ENCODE data around the gene ACBD5. TPM values are rescaled to one million over a fixed set of nuclear protein-coding genes. Genes with fewer than 3 reads are reported as not detected.
"Not testable (repeated sequence)": the region's sequence is repeated elsewhere in the genome, so short reads cannot be mapped to it uniquely, and the experiment has no call there.

The ACBD5 gene
- total and polyA plus RNA-seq, 7 donors: 11.5 to 36.8 (median 19.6) TPM

DNA sequence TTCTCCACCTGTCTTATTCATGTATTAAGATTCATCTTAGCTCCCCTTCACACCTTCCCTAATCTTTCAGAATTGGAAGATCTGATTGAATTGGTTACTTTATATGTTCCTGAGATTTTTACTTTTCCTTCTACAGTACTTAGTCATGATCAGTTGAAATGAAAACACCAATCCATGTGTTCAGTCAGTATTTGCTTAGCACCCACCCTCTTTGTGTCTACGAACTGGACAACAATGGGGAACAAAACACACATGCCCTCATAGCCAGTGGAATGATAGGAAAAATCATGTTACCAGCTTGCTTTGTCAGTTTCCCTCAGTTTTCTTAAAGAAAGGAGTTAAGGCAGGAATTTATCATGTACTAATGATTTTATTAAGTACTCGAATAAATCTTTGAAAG, 83.4 kb downstream of the ACBD5 start:
- 60 to 79% methylated on average over 2 of the region's 2 CpGs for WGBS, 2 donors

DNA sequence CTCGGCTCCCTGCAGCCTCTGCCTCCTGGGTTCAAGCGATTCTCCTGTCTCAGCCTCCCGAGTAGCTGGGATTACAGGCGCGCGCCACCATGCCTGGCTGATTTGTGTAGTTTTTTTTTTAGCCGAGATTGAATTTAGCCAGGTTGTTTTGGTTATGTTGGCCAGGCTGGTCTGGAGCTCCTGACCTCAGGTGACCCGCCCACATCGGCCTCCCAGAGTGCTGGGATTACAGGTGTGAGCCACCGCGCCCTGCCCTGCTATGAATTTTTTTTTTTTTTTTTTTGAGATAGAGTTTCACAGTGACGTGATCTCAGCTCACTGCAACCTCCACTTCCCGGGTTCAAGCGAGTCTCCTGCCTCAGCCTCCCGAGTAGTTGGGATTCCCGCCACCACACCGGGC, 84.0 kb downstream of the ACBD5 start:
- intact Hi-C loops (cut with DNase I); H3K27me3 ChIP-seq; H3K9me3 ChIP-seq; DNase-seq: not testable (repeated sequence)
- Histone ChIP-seq H3K4me3 (peak overlapping the region in 2 of 4 donors; percentile 89 to 90), H3K27ac (peak overlapping the region; percentile 98 to 100 (median 98)), H3K4me1 (peaks cover 0 to 37% (median 23%) of the 10 kb centered on the region in 4 donors), H3K36me3 (peaks cover 0 to 27% (median 5%) of the 10 kb centered on the region in 4 donors)
- WGBS, 2 donors: 64 to 83% methylated on average over 17 of the region's 17 CpGs

More for the DNA sequence above, 83.4 kb downstream of the ACBD5 start:
- Histone ChIP-seq H3K4me3 (no peak overlapping the region), H3K9me3 (no peaks in the 10 kb centered on the region), H3K36me3 (peaks cover 0 to 32% (median 7%) of the 10 kb centered on the region in 4 donors), H3K27ac (no peak overlapping the region), H3K4me1 (peaks cover 0 to 33% (median 21%) of the 10 kb centered on the region in 4 donors), H3K27me3 (no peaks in the 10 kb centered on the region)
- DNase-seq: no peak
- no peak for TF ChIP-seq POLR2AphosphoS5 (IDR thresholded peaks at IDR 0.05)
- no peak for TF ChIP-seq POLR2A (IDR thresholded peaks at IDR 0.05)
- TF ChIP-seq, protein P1, sequence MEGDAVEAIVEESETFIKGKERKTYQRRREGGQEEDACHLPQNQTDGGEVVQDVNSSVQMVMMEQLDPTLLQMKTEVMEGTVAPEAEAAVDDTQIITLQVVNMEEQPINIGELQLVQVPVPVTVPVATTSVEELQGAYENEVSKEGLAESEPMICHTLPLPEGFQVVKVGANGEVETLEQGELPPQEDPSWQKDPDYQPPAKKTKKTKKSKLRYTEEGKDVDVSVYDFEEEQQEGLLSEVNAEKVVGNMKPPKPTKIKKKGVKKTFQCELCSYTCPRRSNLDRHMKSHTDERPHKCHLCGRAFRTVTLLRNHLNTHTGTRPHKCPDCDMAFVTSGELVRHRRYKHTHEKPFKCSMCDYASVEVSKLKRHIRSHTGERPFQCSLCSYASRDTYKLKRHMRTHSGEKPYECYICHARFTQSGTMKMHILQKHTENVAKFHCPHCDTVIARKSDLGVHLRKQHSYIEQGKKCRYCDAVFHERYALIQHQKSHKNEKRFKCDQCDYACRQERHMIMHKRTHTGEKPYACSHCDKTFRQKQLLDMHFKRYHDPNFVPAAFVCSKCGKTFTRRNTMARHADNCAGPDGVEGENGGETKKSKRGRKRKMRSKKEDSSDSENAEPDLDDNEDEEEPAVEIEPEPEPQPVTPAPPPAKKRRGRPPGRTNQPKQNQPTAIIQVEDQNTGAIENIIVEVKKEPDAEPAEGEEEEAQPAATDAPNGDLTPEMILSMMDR (IDR thresholded peaks at IDR 0.05): no peak
- TF ChIP-seq EP300 (IDR thresholded peaks at IDR 0.05): no peak
- intact Hi-C loops (cut with DNase I): no loop called here

DNA sequence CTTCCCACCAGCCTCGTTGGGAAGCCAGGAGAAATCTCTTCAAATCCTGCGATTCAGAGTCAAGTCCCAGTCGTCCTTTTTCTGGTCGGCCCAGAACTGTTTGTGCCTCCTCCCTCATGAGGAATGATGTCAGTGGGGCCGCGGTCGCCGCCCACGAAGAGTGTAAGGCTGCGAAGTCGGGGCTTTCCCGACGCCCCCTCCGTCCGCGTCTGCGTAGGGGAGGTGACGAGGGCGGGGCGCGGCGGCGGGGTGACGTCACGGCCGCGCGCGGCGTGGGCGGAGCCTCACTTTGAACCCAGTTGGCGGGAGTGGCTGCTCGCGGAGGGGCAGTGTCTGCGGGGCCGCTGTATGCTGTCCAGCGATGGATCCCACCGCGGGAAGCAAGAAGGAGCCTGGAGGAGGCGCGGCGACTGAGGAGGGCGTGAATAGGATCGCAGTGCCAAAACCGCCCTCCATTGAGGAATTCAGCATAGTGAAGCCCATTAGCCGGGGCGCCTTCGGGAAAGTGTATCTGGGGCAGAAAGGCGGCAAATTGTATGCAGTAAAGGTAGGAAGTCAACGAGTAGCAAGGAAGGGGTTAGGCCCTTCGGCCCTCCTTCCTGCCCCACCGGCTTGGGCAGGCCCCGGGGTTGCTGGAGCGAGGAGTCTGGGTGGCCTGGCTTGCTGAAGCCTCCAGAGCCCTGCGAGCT, 85.4 kb downstream of the ACBD5 start, which contains the start of gene MASTL:
MASTL (plus strand) TSS at position 287 of the 689 bp plus-strand sequence; CDS start at position 362, 75 bp downstream.
- peak in 2 of 4 donors; percentile 27 to 52 for TF ChIP-seq EP300 (IDR thresholded peaks at IDR 0.05)
- TF ChIP-seq, protein P1 (IDR thresholded peaks at IDR 0.05): no peak
- peak; percentile 97 to 99 (median 98) for TF ChIP-seq POLR2AphosphoS5 (IDR thresholded peaks at IDR 0.05)
- peak; percentile 91 to 93 for TF ChIP-seq POLR2A (IDR thresholded peaks at IDR 0.05)
- Histone ChIP-seq H3K4me3 (peak within 1 kb of the TSS; percentile 69 to 90 (median 87)), H3K27me3 (no peaks in the 10 kb centered on the region), H3K27ac (peak within 1 kb of the TSS; percentile 98 to 100 (median 98)), H3K36me3 (peaks cover 0 to 14% (median 5%) of the 10 kb centered on the region in 4 donors), H3K9me3 (no peaks in the 10 kb centered on the region), H3K4me1 (peaks cover 0 to 40% (median 24%) of the 10 kb centered on the region in 4 donors)
- peak; percentile 97 for DNase-seq
- 0% methylated on average over 55 of the region's 55 CpGs for WGBS, 2 donors
- intact Hi-C loops (cut with DNase I): loop anchor here (1.0 to 2.0 kb wide), 2 partner anchors 54 to 86 kb away; partner anchors contain the start of gene ANKRD26

DNA sequence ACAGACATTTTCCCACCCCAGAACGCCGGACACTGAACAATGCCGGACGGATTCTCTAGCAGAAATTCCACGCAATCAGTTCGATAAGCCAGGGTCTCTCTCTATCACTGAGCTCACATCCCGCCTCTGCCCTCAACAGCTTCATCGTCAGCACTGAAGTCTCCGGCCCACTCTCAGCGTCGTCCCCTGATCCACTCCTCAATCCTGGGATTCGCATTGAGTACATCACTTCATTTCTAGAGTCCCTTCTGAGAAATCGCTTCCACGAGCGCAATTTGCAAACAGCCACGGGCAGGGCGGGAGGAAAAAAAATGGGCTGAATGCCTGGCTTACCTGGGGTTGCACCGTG, 86.8 kb downstream of the ACBD5 start:
- 0% methylated on average over 18 of the region's 18 CpGs for WGBS, 2 donors
- Histone ChIP-seq H3K27me3 (no peaks in the 10 kb centered on the region), H3K27ac (peak overlapping the region; percentile 98 to 100 (median 98)), H3K4me3 (peak overlapping the region; percentile 69 to 90 (median 87)), H3K4me1 (peaks cover 0 to 42% (median 24%) of the 10 kb centered on the region in 4 donors), H3K9me3 (no peaks in the 10 kb centered on the region), H3K36me3 (peaks cover 0 to 5% (median under 1%) of the 10 kb centered on the region in 4 donors)
- DNase-seq: no peak
- intact Hi-C loops (cut with DNase I): loop anchor here (2.0 kb wide), 1 partner anchor 53 kb away; the partner anchor contains the start of gene ANKRD26
- TF ChIP-seq EP300 (IDR thresholded peaks at IDR 0.05): no peak
- TF ChIP-seq POLR2A (IDR thresholded peaks at IDR 0.05): no peak
- TF ChIP-seq, protein P1 (IDR thresholded peaks at IDR 0.05): no peak
- no peak for TF ChIP-seq POLR2AphosphoS5 (IDR thresholded peaks at IDR 0.05)

DNA sequence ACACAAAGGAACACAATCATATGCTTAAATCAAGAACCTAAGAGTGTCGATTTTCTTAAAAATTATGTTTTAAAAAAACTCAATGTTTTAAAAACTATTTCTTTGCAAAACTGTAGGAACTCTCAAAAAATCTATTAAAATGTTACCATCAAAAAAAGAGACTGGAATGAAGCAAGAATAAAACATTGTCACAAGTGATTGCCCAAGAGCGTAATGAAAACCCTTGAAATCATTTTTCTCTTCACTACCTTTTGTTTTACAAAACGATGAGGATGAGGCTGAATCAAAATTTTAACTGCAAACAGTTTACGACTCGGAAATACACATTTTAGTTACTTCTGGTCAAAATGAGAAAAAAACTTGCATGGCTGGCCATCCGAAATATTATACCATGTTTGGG, 87.3 kb downstream of the ACBD5 start:
- WGBS, 2 donors: 1 to 4% methylated on average over 6 of the region's 6 CpGs
- Histone ChIP-seq H3K27me3 (no peaks in the 10 kb centered on the region), H3K36me3 (peaks cover 0 to 5% (median under 1%) of the 10 kb centered on the region in 4 donors), H3K27ac (peak overlapping the region; percentile 98 to 100 (median 98)), H3K4me1 (peaks cover 0 to 42% (median 24%) of the 10 kb centered on the region in 4 donors), H3K9me3 (no peaks in the 10 kb centered on the region), H3K4me3 (peak overlapping the region; percentile 69 to 90 (median 87))
- no peak for DNase-seq
- TF ChIP-seq EP300 (IDR thresholded peaks at IDR 0.05) (no peak), POLR2A (IDR thresholded peaks at IDR 0.05) (no peak), POLR2AphosphoS5 (IDR thresholded peaks at IDR 0.05) (no peak)
- TF ChIP-seq, protein P1 (IDR thresholded peaks at IDR 0.05): no peak
- intact Hi-C loops (cut with DNase I): no loop called here
